Gastrocnemius medialis (tissue), 4 donors: Measurements from ENCODE around the gene ALOX5AP.

ENCODE experiments used
- CTCF ChIP-seq, 5 experiments: fragments of 450-650 bp in 3 of 5; fragments of 200-600 bp in 2 of 5; sonication (generic) in 2 of 5; IDR thresholded peaks in 4 of 5; conservative IDR thresholded peaks in 1 of 5; 1 replicate in 4 of 5; 2 replicates in 1 of 5; pipeline ENCODE4 v1.5.1; 2016 to 2019; ENCODE audit warnings: antibody characterized with exemption in 5 of 5, mild to moderate bottlenecking in 3 of 5, moderate library complexity in 3 of 5
- POLR2A ChIP-seq, 2 donors: fragments of 450-650 bp; IDR thresholded peaks; one replicate each; pipeline ENCODE4 v1.6.1; 2017; ENCODE audit warnings: antibody characterized with exemption in 2 of 2, mild to moderate bottlenecking in 2 of 2, moderate library complexity in 2 of 2

GRCh38 chr13:30738526-30739236 is 3.3 kb downstream of the ALOX5AP start:
- no peak for TF ChIP-seq POLR2A (IDR thresholded peaks at IDR 0.05)
- TF ChIP-seq CTCF (IDR thresholded peaks at IDR 0.05 in 4 of 5, conservative IDR thresholded peaks at IDR 0.05 in 1 of 5), result no peak
